ENCODE data around the gene PGR.
"Not testable (repeated sequence)": the region's sequence is repeated elsewhere in the genome, so short reads cannot be mapped to it uniquely, and the experiment has no call there.

The PGR gene

DNA sequence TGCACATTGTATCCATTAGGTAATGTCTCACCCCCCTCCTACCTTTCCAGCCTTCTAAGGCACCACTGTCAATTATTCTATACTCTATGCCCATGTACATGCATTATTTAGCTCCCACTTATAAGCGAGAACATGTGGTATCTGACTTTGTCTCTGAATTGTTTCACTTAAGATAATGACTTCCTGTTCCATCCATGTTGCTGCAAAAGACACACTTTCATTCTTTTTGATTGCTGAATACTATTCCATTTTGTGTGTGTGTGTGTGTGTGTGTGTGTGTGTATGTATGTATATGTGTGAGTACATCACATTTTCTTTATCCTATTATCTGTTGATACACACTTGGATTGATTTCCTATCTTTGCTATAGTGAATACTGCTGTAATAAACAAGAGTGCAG is 84.2 kb downstream of the PGR start:
- Mint-ChIP-seq H3K27me3 (ENCODE audit: low read depth) (no peaks in the 10 kb centered on the region), H3K27ac (no peak overlapping the region), H3K9me3 (peaks cover 5% of the 10 kb centered on the region), H3K4me1 (ENCODE audit: low read depth) (no peaks in the 10 kb centered on the region), H3K36me3 (ENCODE audit: low read depth) (no peaks in the 10 kb centered on the region), H3K4me3 (no peak overlapping the region)

GRCh38 chr11:101043940-101044339 is 85.7 kb downstream of the PGR start:
- H3K36me3 Mint-ChIP-seq (ENCODE audit: low read depth) = no peaks in the 10 kb centered on the region
- no peak overlapping the region for H3K4me3 Mint-ChIP-seq
- peaks cover 5% of the 10 kb centered on the region for H3K9me3 Mint-ChIP-seq
- H3K27me3 Mint-ChIP-seq (ENCODE audit: low read depth) = no peaks in the 10 kb centered on the region
- no peaks in the 10 kb centered on the region for H3K4me1 Mint-ChIP-seq (ENCODE audit: low read depth)
- H3K27ac Mint-ChIP-seq = no peak overlapping the region

- H3K36me3 Mint-ChIP-seq (ENCODE audit: low read depth) = no peaks in the 10 kb centered on the region
- no peak overlapping the region for H3K4me3 Mint-ChIP-seq
- H3K27ac Mint-ChIP-seq = no peak overlapping the region
Measured at GRCh38 chr11:101035872-101036271, 93.7 kb downstream of the PGR start.

GRCh38 chr11:101034076-101034475 is 95.5 kb downstream of the PGR start:
- H3K27ac Mint-ChIP-seq = no peak overlapping the region
- H3K36me3 Mint-ChIP-seq (ENCODE audit: low read depth) = no peaks in the 10 kb centered on the region
- H3K9me3 Mint-ChIP-seq = no peaks in the 10 kb centered on the region
- no peaks in the 10 kb centered on the region for H3K27me3 Mint-ChIP-seq (ENCODE audit: low read depth)
- H3K4me3 Mint-ChIP-seq = no peak overlapping the region
- H3K4me1 Mint-ChIP-seq (ENCODE audit: low read depth) = no peaks in the 10 kb centered on the region

More at GRCh38 chr11:101035872-101036271, 93.7 kb downstream of the PGR start:
- H3K27me3 Mint-ChIP-seq (ENCODE audit: low read depth) = no peaks in the 10 kb centered on the region
- no peaks in the 10 kb centered on the region for H3K4me1 Mint-ChIP-seq (ENCODE audit: low read depth)
- H3K9me3 Mint-ChIP-seq = no peaks in the 10 kb centered on the region

- Mint-ChIP-seq H3K4me3 (no peak overlapping the region), H3K4me1 (ENCODE audit: low read depth) (no peaks in the 10 kb centered on the region), H3K36me3 (ENCODE audit: low read depth) (no peaks in the 10 kb centered on the region), H3K27ac (no peak overlapping the region), H3K9me3 (no peaks in the 10 kb centered on the region), H3K27me3 (ENCODE audit: low read depth) (no peaks in the 10 kb centered on the region)
Measured at GRCh38 chr11:101032991-101033390, 96.6 kb downstream of the PGR start.

DNA sequence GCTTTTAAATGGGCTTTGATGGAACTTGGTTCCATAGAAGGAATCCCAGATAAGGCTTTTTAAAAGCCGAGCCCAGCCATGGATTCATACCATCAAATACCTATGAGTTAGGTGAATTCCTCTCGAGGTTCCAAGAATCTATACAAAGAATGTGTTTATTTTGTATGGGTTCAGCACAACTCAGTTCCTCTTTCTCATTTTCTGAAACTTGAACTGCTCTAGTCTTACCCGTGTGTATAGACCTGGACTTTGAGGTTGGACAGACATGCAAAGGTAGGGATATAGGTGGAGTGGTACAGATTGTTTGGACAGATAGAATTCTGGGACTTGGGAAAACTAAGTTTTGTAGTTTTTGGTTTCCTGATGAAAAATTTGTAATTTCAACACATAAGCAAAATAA is 97.9 kb downstream of the PGR start:
- H3K4me3 Mint-ChIP-seq = no peak overlapping the region
- no peaks in the 10 kb centered on the region for H3K9me3 Mint-ChIP-seq
- H3K27ac Mint-ChIP-seq = no peak overlapping the region
- H3K4me1 Mint-ChIP-seq (ENCODE audit: low read depth) = no peaks in the 10 kb centered on the region
- no peaks in the 10 kb centered on the region for H3K36me3 Mint-ChIP-seq (ENCODE audit: low read depth)
- no peaks in the 10 kb centered on the region for H3K27me3 Mint-ChIP-seq (ENCODE audit: low read depth)

GRCh38 chr11:101030692-101031091 is 98.9 kb downstream of the PGR start:
- no peaks in the 10 kb centered on the region for H3K9me3 Mint-ChIP-seq
- H3K27me3 Mint-ChIP-seq (ENCODE audit: low read depth) = no peaks in the 10 kb centered on the region
- H3K4me1 Mint-ChIP-seq (ENCODE audit: low read depth) = no peaks in the 10 kb centered on the region
- no peaks in the 10 kb centered on the region for H3K36me3 Mint-ChIP-seq (ENCODE audit: low read depth)
- H3K4me3 Mint-ChIP-seq = no peak overlapping the region
- H3K27ac Mint-ChIP-seq = no peak overlapping the region

- H3K4me1 Mint-ChIP-seq (ENCODE audit: low read depth) = no peaks in the 10 kb centered on the region
Measured at GRCh38 chr11:101030015-101030414, 99.6 kb downstream of the PGR start.

GRCh38 chr11:101028644-101029043 is 101.0 kb downstream of the PGR start:
- Mint-ChIP-seq H3K4me1 (ENCODE audit: low read depth) (no peaks in the 10 kb centered on the region), H3K27me3 (ENCODE audit: low read depth) (no peaks in the 10 kb centered on the region), H3K36me3 (ENCODE audit: low read depth) (no peaks in the 10 kb centered on the region), H3K27ac (no peak overlapping the region), H3K4me3 (no peak overlapping the region), H3K9me3 (no peaks in the 10 kb centered on the region)

More at GRCh38 chr11:101030015-101030414, 99.6 kb downstream of the PGR start:
- no peak overlapping the region for H3K4me3 Mint-ChIP-seq
- no peaks in the 10 kb centered on the region for H3K27me3 Mint-ChIP-seq (ENCODE audit: low read depth)
- H3K9me3 Mint-ChIP-seq = no peaks in the 10 kb centered on the region
- H3K36me3 Mint-ChIP-seq (ENCODE audit: low read depth) = no peaks in the 10 kb centered on the region
- H3K27ac Mint-ChIP-seq = no peak overlapping the region

DNA sequence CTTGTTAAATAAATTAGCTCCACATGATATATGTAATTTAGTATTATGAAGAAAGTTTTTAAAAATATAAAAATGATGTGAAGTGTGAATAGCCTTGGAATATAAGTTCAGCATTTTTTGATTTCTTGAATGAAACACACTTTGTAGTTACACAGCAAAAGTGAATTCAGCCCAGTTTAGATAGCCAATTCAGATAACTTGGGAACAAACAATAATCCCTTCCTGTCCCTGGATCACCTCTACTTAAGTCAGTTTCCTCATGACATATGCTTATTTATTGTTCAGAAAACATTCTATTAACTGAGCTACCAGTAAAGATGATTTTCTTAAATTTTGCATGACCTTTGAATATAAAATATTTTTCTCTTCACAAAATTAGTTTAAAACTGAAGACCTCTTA is 107.4 kb downstream of the PGR start:
- Mint-ChIP-seq H3K4me3 (no peak overlapping the region), H3K36me3 (ENCODE audit: low read depth) (no peaks in the 10 kb centered on the region), H3K9me3 (no peaks in the 10 kb centered on the region), H3K4me1 (ENCODE audit: low read depth) (no peaks in the 10 kb centered on the region), H3K27ac (no peak overlapping the region), H3K27me3 (ENCODE audit: low read depth) (no peaks in the 10 kb centered on the region)

- Mint-ChIP-seq H3K4me1 (ENCODE audit: low read depth) (no peaks in the 10 kb centered on the region), H3K4me3 (no peak overlapping the region), H3K27me3 (ENCODE audit: low read depth) (no peaks in the 10 kb centered on the region), H3K36me3 (ENCODE audit: low read depth) (no peaks in the 10 kb centered on the region), H3K27ac (no peak overlapping the region), H3K9me3 (peaks cover 3% of the 10 kb centered on the region)
Measured at GRCh38 chr11:101019870-101020269, 109.7 kb downstream of the PGR start.

DNA sequence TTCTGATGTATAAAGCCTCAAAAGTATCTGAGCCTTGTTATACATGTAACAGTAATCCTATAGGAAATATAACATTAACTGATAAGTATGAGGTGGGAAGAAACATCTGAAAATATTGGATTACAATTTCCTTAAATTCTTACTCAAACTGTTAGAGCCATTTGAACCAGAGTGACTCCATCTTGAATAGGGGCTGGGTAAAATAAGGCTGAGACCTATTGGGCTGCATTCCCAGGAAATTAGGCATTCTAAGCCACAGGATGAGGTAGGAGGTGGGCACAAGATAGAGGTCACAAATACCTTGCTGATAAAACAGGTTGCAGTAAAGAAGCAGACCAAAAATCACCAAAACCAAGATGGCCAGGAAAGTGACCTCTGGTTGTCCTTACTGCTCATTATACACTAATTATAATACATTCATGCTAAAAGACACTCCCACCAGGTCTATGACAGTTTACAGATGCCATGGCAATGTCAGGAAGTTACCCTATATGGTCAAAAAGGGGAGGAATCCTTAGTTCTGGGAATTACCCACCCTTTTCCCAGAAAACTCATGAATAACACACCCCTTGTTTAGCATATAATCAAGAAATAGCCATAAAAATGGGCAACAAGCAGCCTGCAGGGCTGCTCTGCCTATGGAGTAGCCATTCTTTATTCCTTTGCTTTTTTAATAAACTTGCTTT is 114.9 kb downstream of the PGR start:
- H3K27me3 Mint-ChIP-seq (ENCODE audit: low read depth) = no peaks in the 10 kb centered on the region
- no peaks in the 10 kb centered on the region for H3K4me1 Mint-ChIP-seq (ENCODE audit: low read depth)
- H3K9me3 Mint-ChIP-seq = peaks cover 14% of the 10 kb centered on the region
- no peaks in the 10 kb centered on the region for H3K36me3 Mint-ChIP-seq (ENCODE audit: low read depth)
- H3K27ac Mint-ChIP-seq = no peak overlapping the region
- H3K4me3 Mint-ChIP-seq = no peak overlapping the region

DNA sequence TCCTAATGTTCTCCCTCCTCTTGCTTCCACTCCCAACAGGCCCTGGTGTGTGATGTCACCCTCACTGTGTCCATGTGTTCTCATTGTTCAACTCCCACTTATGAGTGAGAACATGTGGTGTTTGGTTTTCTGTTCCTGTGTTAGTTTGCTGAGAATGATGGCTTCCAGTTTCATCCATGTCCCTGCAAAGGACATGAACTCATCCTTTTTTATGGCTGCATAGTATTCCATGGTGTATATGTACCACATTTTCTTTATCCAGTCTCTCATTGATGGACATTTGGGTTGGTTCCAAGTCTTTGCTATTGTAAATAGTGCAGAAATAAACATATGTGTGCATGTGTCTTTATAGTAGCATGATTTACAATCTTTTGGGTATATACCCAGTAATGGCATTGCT is 115.9 kb downstream of the PGR start:
- H3K4me1 Mint-ChIP-seq (ENCODE audit: low read depth); H3K36me3 Mint-ChIP-seq (ENCODE audit: low read depth); H3K4me3 Mint-ChIP-seq; H3K27me3 Mint-ChIP-seq (ENCODE audit: low read depth); H3K27ac Mint-ChIP-seq: not testable (repeated sequence)
- peaks cover 14% of the 10 kb centered on the region for H3K9me3 Mint-ChIP-seq

- Mint-ChIP-seq H3K9me3 (peaks cover 14% of the 10 kb centered on the region), H3K4me1 (ENCODE audit: low read depth) (no peaks in the 10 kb centered on the region), H3K4me3 (no peak overlapping the region), H3K36me3 (ENCODE audit: low read depth) (no peaks in the 10 kb centered on the region), H3K27ac (no peak overlapping the region), H3K27me3 (ENCODE audit: low read depth) (no peaks in the 10 kb centered on the region)
Measured at GRCh38 chr11:101011881-101012280, 117.7 kb downstream of the PGR start.

- Mint-ChIP-seq H3K27ac (no peak overlapping the region), H3K27me3 (ENCODE audit: low read depth) (no peaks in the 10 kb centered on the region), H3K9me3 (peaks cover 14% of the 10 kb centered on the region), H3K4me3 (no peak overlapping the region), H3K4me1 (ENCODE audit: low read depth) (no peaks in the 10 kb centered on the region), H3K36me3 (ENCODE audit: low read depth) (no peaks in the 10 kb centered on the region)
Measured at GRCh38 chr11:101010899-101011298, 118.7 kb downstream of the PGR start.

DNA sequence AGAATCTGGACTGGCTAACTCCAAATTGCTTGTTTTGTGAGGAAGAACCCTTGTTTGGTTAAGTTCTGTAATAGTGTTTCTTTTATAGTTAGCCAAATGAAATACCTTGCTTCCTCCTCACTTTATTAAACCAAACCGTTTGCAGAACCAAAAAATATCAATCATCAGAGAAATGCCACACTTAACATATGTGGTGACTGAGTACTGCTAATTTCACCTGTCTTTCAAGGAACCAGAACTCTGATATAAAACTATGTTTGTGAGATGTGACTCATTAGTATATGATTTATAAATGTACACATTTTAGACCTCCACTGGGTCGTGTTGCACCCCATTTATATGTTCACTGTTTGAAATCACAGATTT is 119.9 kb downstream of the PGR start:
- Mint-ChIP-seq H3K4me1 (ENCODE audit: low read depth) (no peaks in the 10 kb centered on the region), H3K36me3 (ENCODE audit: low read depth) (no peaks in the 10 kb centered on the region), H3K27ac (no peak overlapping the region)

More for the DNA sequence above, 119.9 kb downstream of the PGR start:
- no peaks in the 10 kb centered on the region for H3K27me3 Mint-ChIP-seq (ENCODE audit: low read depth)
- H3K9me3 Mint-ChIP-seq = peaks cover 10% of the 10 kb centered on the region
- no peak overlapping the region for H3K4me3 Mint-ChIP-seq

Data from T-helper 1 cell treated with Interleukin-12 subunit alpha and Interleukin-12 subunit beta and Interleukin-4 antibody, amounts not matched to agents 30 μg/mL and 1 μg/mL, for 36 hours (primary cell).